Measurements from ENCODE around the gene CKAP4.

The CKAP4 gene

GRCh38 chr12:106197906-106198623 is 49.8 kb downstream of the CKAP4 start:
- DNase-seq (ENCODE audit: low read depth) = no peak

GRCh38 chr12:106195621-106196027 is 52.2 kb downstream of the CKAP4 start:
- DNase-seq (ENCODE audit: low read depth) = peak; percentile 84

GRCh38 chr12:106194351-106194750 is 53.5 kb downstream of the CKAP4 start:
- DNase-seq (ENCODE audit: low read depth) = no peak

GRCh38 chr12:106193394-106194215 is 54.2 kb downstream of the CKAP4 start:
- no peak for DNase-seq (ENCODE audit: low read depth)

- DNase-seq (ENCODE audit: low read depth) = no peak
Observed at GRCh38 chr12:106192659-106193393, 55.0 kb downstream of the CKAP4 start.

GRCh38 chr12:106190581-106190980 is 57.2 kb downstream of the CKAP4 start:
- DNase-seq (ENCODE audit: low read depth) = no peak

- DNase-seq (ENCODE audit: low read depth) = no peak
Observed at GRCh38 chr12:106189341-106189740, 58.5 kb downstream of the CKAP4 start.

- DNase-seq (ENCODE audit: low read depth) = no peak
Observed at GRCh38 chr12:106188256-106188655, 59.6 kb downstream of the CKAP4 start.

Data from amniotic epithelial cell (primary cell).